GM12878 (cell line): ENCODE results near the gene MAL. TPM values are rescaled to one million over a fixed set of nuclear protein-coding genes. Genes with fewer than 3 reads are reported as not detected.

Experiments
- BACH1 ChIP-seq: fragments of 450-650 bp; IDR thresholded peaks from 2 replicates; pipeline ENCODE4 v1.6.1; 2017; ENCODE audit warnings: mild to moderate bottlenecking, borderline replicate concordance
- BCL11A ChIP-seq: IDR thresholded peaks from 2 replicates; pipeline ENCODE4 v1.6.1; 2011; ENCODE audit warnings: low read depth, low read length
- BRCA1 ChIP-seq: IDR thresholded peaks from 2 replicates; pipeline ENCODE4 v1.6.1; 2011; ENCODE audit warnings: low read depth, low read length, improper control_type of control experiment
- ELK1 ChIP-seq: IDR thresholded peaks from 2 replicates; pipeline ENCODE4 v1.6.1; 2012; ENCODE audit warnings: low read depth, low read length, improper control_type of control experiment
- KLF5 ChIP-seq: fragments of 450-650 bp; IDR thresholded peaks from 2 replicates; pipeline ENCODE4 v1.6.1; 2014; ENCODE audit warnings: mild to moderate bottlenecking; ENCODE audit not compliant: partially characterized antibody
- LARP7 ChIP-seq: fragments of 450-650 bp; IDR thresholded peaks from 2 replicates; pipeline ENCODE4 v1.6.1; 2017; ENCODE audit warnings: mild to moderate bottlenecking
- MEF2A ChIP-seq: IDR thresholded peaks from 2 replicates; pipeline ENCODE4 v1.6.1; 2011; ENCODE audit warnings: low read depth, mild to moderate bottlenecking, low read length, moderate library complexity; ENCODE audit not compliant: insufficient read depth
- NFXL1 ChIP-seq: fragments of 450-650 bp; IDR thresholded peaks from 2 replicates; pipeline ENCODE4 v1.6.1; 2017; ENCODE audit warnings: antibody characterized with exemption, mild to moderate bottlenecking, borderline replicate concordance
- NRF1 ChIP-seq: conservative IDR thresholded peaks from 2 replicates; pipeline ENCODE4 v1.6.1; 2011; ENCODE audit warnings: mild to moderate bottlenecking, low read depth, low read length, improper control_type of control experiment
- PBX3 ChIP-seq: IDR thresholded peaks from 2 replicates; pipeline ENCODE4 v1.6.1; 2011; ENCODE audit warnings: mild to moderate bottlenecking, low read depth, low read length, moderate library complexity; ENCODE audit not compliant: insufficient replicate concordance
- POLR2AphosphoS5 ChIP-seq: IDR thresholded peaks from 2 replicates; pipeline ENCODE4 v1.6.1; 2011; ENCODE audit warnings: mild to moderate bottlenecking, low read length, inconsistent platforms
- RBBP5 ChIP-seq: fragments of 200-600 bp; sonication (generic); conservative IDR thresholded peaks from 2 replicates; pipeline ENCODE4 v1.6.1; 2016
- SMAD5 ChIP-seq: IDR thresholded peaks from 2 replicates; pipeline ENCODE4 v1.6.1; 2016; ENCODE audit warnings: antibody characterized with exemption, low read depth
- STAT3 ChIP-seq: IDR thresholded peaks from 2 replicates; pipeline ENCODE4 v1.6.1; 2011; ENCODE audit warnings: low read depth, low read length, improper control_type of control experiment
- TCF7 ChIP-seq: IDR thresholded peaks from 2 replicates; pipeline ENCODE4 v1.6.1; 2014; ENCODE audit warnings: antibody characterized with exemption, borderline replicate concordance
- ZBTB33 ChIP-seq: fragments of 450-650 bp; IDR thresholded peaks from 2 replicates; pipeline ENCODE4 v1.6.1; 2017; ENCODE audit warnings: mild to moderate bottlenecking
- ZNF384 ChIP-seq: IDR thresholded peaks from 2 replicates; pipeline ENCODE4 v1.6.1; 2012; ENCODE audit warnings: low read depth, mild to moderate bottlenecking, low read length, improper control_type of control experiment, borderline replicate concordance
- polyA plus RNA-seq, 11 experiments: library from polyadenylated mRNA; depleted of rRNA in 4 of 11; unstranded in 6 of 11; stranded (reverse) in 5 of 11; fragments of >200 nt; fragmentation: Nextera tagmentation in 4 of 11; fragmentation: Illumina TruSeq in 1 of 11; extraction: Ambion mirVana in 4 of 11; extraction: Trizol in 1 of 11; gene quantifications; 1 replicate in 1 of 11; 2 replicates in 10 of 11; pipeline versions ENCODE4 v1.2.1 to v1.2.3, GENCODE V29; 2011 to 2016; ENCODE audit warnings: inconsistent platforms in 2 of 11, missing spikeins in 2 of 11, low read depth in 1 of 11
- total RNA-seq, 4 experiments: library from RNA; depleted of rRNA in 3 of 4; stranded (reverse); fragments of >200 nt in 3 of 4; fragmentation: Illumina TruSeq in 1 of 4; extraction: Trizol in 1 of 4; gene quantifications; 2 replicates each; pipeline versions ENCODE4 v1.2.1 to v1.2.3, GENCODE V29; 2013 to 2021
- TF ChIP-seq, protein P1 (sequence below): fragments of 450-650 bp; formaldehyde crosslinking; IDR thresholded peaks from 2 replicates; pipeline ENCODE4 v1.4.0; 2020; ENCODE audit warnings: mild to moderate bottlenecking, moderate library complexity
- TF ChIP-seq, protein P2 (sequence below): IDR thresholded peaks from 2 replicates; pipeline ENCODE4 v1.6.1; 2012; ENCODE audit warnings: low read depth, low read length, improper control_type of control experiment
- TF ChIP-seq, protein P3 (sequence below): IDR thresholded peaks from 2 replicates; pipeline ENCODE4 v1.6.1; 2012; ENCODE audit warnings: low read length, inconsistent platforms

MAL gene
- total and polyA plus RNA-seq, 10 of the 15 experiments (the other 5 are each of a cell fraction or from before 2014, with no cell fraction given), result 1.3 to 4.5 (median 1.7) TPM

DNA sequence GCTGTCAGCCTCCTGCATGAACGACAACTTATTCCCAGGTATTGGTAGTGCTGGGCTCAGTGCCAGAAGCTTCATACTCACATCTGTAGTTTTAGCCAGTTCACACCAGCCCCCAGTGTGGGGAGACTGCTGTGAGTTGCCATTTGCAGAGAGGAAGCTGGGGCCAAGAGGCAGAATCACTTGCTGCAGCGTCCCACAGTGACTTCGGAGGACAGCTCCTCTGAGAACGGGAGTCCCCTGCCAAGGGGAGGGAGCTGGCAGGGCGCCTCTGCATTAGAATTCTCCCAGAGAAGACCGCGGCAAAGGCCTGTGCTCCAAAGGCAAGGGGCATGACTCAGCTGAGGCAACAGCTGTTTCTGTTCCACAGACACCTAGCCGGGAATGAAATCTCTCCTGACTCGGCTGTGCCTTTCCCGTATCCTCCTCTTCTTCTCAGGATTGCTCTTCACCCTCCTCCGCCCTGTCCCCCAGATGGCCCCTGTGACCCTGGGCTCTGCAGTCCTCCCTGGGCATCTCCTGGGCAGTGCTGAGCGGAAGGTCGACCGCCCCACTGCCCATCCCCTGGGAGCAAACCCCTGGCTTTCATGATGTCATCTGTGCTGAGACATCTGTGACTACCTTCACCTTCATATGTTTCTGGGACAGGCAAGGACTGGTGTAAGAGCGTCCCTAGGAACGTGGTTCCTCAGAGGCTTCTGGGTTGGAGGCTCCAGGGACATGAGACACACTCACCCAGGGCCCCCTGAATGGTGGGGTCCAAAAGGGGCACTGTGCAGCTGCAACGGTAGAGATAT, 18.0 kb downstream of the MAL start (continued):
- TF ChIP-seq, protein P1, sequence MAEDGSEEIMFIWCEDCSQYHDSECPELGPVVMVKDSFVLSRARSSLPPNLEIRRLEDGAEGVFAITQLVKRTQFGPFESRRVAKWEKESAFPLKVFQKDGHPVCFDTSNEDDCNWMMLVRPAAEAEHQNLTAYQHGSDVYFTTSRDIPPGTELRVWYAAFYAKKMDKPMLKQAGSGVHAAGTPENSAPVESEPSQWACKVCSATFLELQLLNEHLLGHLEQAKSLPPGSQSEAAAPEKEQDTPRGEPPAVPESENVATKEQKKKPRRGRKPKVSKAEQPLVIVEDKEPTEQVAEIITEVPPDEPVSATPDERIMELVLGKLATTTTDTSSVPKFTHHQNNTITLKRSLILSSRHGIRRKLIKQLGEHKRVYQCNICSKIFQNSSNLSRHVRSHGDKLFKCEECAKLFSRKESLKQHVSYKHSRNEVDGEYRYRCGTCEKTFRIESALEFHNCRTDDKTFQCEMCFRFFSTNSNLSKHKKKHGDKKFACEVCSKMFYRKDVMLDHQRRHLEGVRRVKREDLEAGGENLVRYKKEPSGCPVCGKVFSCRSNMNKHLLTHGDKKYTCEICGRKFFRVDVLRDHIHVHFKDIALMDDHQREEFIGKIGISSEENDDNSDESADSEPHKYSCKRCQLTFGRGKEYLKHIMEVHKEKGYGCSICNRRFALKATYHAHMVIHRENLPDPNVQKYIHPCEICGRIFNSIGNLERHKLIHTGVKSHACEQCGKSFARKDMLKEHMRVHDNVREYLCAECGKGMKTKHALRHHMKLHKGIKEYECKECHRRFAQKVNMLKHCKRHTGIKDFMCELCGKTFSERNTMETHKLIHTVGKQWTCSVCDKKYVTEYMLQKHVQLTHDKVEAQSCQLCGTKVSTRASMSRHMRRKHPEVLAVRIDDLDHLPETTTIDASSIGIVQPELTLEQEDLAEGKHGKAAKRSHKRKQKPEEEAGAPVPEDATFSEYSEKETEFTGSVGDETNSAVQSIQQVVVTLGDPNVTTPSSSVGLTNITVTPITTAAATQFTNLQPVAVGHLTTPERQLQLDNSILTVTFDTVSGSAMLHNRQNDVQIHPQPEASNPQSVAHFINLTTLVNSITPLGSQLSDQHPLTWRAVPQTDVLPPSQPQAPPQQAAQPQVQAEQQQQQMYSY (CRISPR knock-in tag), result no peak
- TF ChIP-seq SMAD5, result no peak
- no peak for TF ChIP-seq POLR2AphosphoS5
- no peak for TF ChIP-seq STAT3
- TF ChIP-seq, protein P2, sequence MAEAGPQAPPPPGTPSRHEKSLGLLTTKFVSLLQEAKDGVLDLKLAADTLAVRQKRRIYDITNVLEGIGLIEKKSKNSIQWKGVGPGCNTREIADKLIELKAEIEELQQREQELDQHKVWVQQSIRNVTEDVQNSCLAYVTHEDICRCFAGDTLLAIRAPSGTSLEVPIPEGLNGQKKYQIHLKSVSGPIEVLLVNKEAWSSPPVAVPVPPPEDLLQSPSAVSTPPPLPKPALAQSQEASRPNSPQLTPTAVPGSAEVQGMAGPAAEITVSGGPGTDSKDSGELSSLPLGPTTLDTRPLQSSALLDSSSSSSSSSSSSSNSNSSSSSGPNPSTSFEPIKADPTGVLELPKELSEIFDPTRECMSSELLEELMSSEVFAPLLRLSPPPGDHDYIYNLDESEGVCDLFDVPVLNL, result no peak
- no peak for TF ChIP-seq NRF1
- TF ChIP-seq BACH1, result peak; percentile 82; the same call in 1 of the 2 replicates
- TF ChIP-seq BRCA1, result no peak
- no peak for TF ChIP-seq MEF2A
- TF ChIP-seq PBX3, result no peak
- no peak for TF ChIP-seq RBBP5
- TF ChIP-seq ELK1, result no peak
- TF ChIP-seq KLF5, result no peak
- no peak for TF ChIP-seq ZBTB33
- no peak for TF ChIP-seq NFXL1
- no peak for TF ChIP-seq LARP7
- TF ChIP-seq, protein P3, sequence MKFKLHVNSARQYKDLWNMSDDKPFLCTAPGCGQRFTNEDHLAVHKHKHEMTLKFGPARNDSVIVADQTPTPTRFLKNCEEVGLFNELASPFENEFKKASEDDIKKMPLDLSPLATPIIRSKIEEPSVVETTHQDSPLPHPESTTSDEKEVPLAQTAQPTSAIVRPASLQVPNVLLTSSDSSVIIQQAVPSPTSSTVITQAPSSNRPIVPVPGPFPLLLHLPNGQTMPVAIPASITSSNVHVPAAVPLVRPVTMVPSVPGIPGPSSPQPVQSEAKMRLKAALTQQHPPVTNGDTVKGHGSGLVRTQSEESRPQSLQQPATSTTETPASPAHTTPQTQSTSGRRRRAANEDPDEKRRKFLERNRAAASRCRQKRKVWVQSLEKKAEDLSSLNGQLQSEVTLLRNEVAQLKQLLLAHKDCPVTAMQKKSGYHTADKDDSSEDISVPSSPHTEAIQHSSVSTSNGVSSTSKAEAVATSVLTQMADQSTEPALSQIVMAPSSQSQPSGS, result peak; percentile 57; the same call in 1 of the 2 replicates
- no peak for TF ChIP-seq BCL11A
- no peak for TF ChIP-seq ZNF384
- no peak for TF ChIP-seq TCF7
